Vagina (tissue), 2 donors: ENCODE measurements around the gene DNAJC12.

Experiments
- CTCF ChIP-seq, 3 experiments: fragments of 450-650 bp in 2 of 3; fragments of 200-600 bp in 1 of 3; sonication (generic) in 1 of 3; IDR thresholded peaks; one replicate each; pipeline ENCODE4 v1.5.1; 2017 to 2019; ENCODE audit warnings: antibody characterized with exemption in 3 of 3, mild to moderate bottlenecking in 2 of 3, moderate library complexity in 2 of 3
- POLR2A ChIP-seq, 2 donors: fragments of 450-650 bp; IDR thresholded peaks; one replicate each; pipeline ENCODE4 v1.6.1; 2017; ENCODE audit warnings: antibody characterized with exemption in 2 of 2, mild to moderate bottlenecking in 2 of 2, moderate library complexity in 2 of 2
- POLR2AphosphoS5 ChIP-seq, 2 donors: sonication (generic); formaldehyde crosslinking; IDR thresholded peaks; one replicate each; pipeline ENCODE4 v1.9.0; 2017; ENCODE audit warnings: antibody characterized with exemption in 2 of 2, mild to moderate bottlenecking in 2 of 2, low read depth in 1 of 2; ENCODE audit not compliant: insufficient read depth in 1 of 2

DNA sequence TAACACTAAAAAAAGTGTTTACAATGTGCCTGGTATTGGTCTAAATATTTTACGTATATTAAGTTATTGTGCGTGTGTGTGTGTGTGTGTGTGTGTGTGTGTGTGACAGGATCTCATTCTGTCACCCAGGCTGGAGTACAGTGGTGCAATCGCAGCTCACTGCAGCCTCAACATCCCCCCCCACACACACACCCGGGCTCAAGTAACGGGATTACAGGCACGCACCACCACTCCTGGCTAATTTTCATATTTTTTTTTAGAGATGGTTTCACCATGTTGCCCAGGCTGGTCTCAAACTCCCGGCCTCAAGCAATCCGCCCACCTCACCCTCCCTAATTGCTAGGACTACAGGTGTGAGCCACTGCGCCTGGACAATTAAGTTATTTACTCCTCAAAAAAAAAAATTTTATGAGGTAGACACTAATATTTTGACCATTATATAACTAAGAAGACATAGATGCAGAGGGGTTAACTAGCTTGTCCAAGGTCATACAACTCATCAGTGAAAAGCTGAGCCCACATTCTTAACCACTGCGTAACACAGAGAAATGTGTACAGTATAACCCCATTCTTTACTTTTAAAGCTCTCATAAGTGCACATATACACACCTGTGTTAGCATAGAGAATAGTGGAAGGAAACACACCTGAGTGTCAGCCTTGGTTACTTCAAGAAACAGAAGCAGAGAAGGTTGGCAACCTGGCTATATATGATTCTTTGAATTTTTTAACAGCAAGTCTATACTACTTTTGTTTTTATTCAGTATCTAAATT is 35.0 kb downstream of the DNAJC12 start:
- TF ChIP-seq CTCF (IDR thresholded peaks at IDR 0.05) (no peak), POLR2AphosphoS5 (IDR thresholded peaks at IDR 0.05; ENCODE audit: insufficient read depth in 1 of 2, low read depth in 1 of 2) (no peak), POLR2A (IDR thresholded peaks at IDR 0.05) (no peak)
